ENCODE data around the gene CD209. TPM values are rescaled to one million over a fixed set of nuclear protein-coding genes. Genes with fewer than 3 reads are reported as not detected.

Gene CD209
- total and polyA plus RNA-seq, 7 donors = 1.4 to 12.3 (median 5.4) TPM

GRCh38 chr19:7787602-7788177 lies 40.4 kb upstream of the CD209 start:
- TF ChIP-seq CTCF (IDR thresholded peaks at IDR 0.05) (no peak), EP300 (IDR thresholded peaks at IDR 0.05) (no peak), POLR2AphosphoS5 (IDR thresholded peaks at IDR 0.05) (no peak), POLR2A (IDR thresholded peaks at IDR 0.05) (no peak)
- WGBS, 2 donors = 18 to 20% methylated on average over 22 of the region's 22 CpGs
- Histone ChIP-seq H3K36me3 (no peaks in the 10 kb centered on the region), H3K4me1 (peaks cover 0 to 10% (median 4%) of the 10 kb centered on the region in 4 donors), H3K27me3 (peaks cover 23 to 77% (median 44%) of the 10 kb centered on the region in 3 donors), H3K9me3 (no peaks in the 10 kb centered on the region), H3K27ac (no peak overlapping the region), H3K4me3 (peak overlapping the region in 2 of 4 donors; percentile 9 to 18)
- DNase-seq = no peak
- intact Hi-C loops (cut with DNase I) = no loop called here

GRCh38 chr19:7787141-7787540 lies 39.8 kb upstream of the CD209 start:
- peaks cover 0 to 10% (median 4%) of the 10 kb centered on the region in 4 donors for H3K4me1 ChIP-seq
- peak overlapping the region in 1 of 4 donors; percentile 16 for H3K4me3 ChIP-seq
- TF ChIP-seq POLR2A (IDR thresholded peaks at IDR 0.05) (no peak), CTCF (IDR thresholded peaks at IDR 0.05) (no peak), EP300 (IDR thresholded peaks at IDR 0.05) (no peak), POLR2AphosphoS5 (IDR thresholded peaks at IDR 0.05) (no peak)
- intact Hi-C loops (cut with DNase I) = no loop called here
- no peaks in the 10 kb centered on the region for H3K36me3 ChIP-seq
- H3K27me3 ChIP-seq = peaks cover 23 to 83% (median 44%) of the 10 kb centered on the region in 3 donors
- DNase-seq = peak; percentile 71
- WGBS, 2 donors = 12 to 21% methylated on average over 10 of the region's 10 CpGs
- H3K9me3 ChIP-seq = no peaks in the 10 kb centered on the region
- no peak overlapping the region for H3K27ac ChIP-seq

GRCh38 chr19:7784856-7785255 lies 37.5 kb upstream of the CD209 start:
- Histone ChIP-seq H3K27me3 (peaks cover 23 to 89% (median 41%) of the 10 kb centered on the region in 3 donors), H3K36me3 (no peaks in the 10 kb centered on the region), H3K27ac (no peak overlapping the region), H3K9me3 (no peaks in the 10 kb centered on the region), H3K4me3 (no peak overlapping the region), H3K4me1 (peaks cover 0 to 10% (median 4%) of the 10 kb centered on the region in 4 donors)
- intact Hi-C loops (cut with DNase I) = no loop called here
- no peak for TF ChIP-seq CTCF (IDR thresholded peaks at IDR 0.05)
- no peak for TF ChIP-seq EP300 (IDR thresholded peaks at IDR 0.05)
- TF ChIP-seq POLR2A (IDR thresholded peaks at IDR 0.05) = no peak
- no peak for TF ChIP-seq POLR2AphosphoS5 (IDR thresholded peaks at IDR 0.05)
- no peak for DNase-seq

- no peaks in the 10 kb centered on the region for H3K9me3 ChIP-seq
- no peak for DNase-seq
- intact Hi-C loops (cut with DNase I) = no loop called here
- H3K27ac ChIP-seq = no peak overlapping the region
- TF ChIP-seq EP300 (IDR thresholded peaks at IDR 0.05) (no peak), POLR2AphosphoS5 (IDR thresholded peaks at IDR 0.05) (no peak)
- peaks cover 0 to 8% (median 2%) of the 10 kb centered on the region in 4 donors for H3K4me1 ChIP-seq
- WGBS, 2 donors = 17 to 32% methylated on average over 8 of the region's 8 CpGs
- no peak overlapping the region for H3K4me3 ChIP-seq
- peaks cover 15 to 88% (median 38%) of the 10 kb centered on the region in 3 donors for H3K27me3 ChIP-seq
- H3K36me3 ChIP-seq = no peaks in the 10 kb centered on the region
Measured at GRCh38 chr19:7783991-7784423, 36.7 kb upstream of the CD209 start.

- no peak overlapping the region for H3K4me3 ChIP-seq
- WGBS, 2 donors = 31 to 44% methylated on average over 12 of the region's 12 CpGs
- DNase-seq = no peak
- H3K36me3 ChIP-seq = no peaks in the 10 kb centered on the region
- H3K27me3 ChIP-seq = peaks cover 2 to 60% (median 15%) of the 10 kb centered on the region in 3 donors
- no peaks in the 10 kb centered on the region for H3K9me3 ChIP-seq
- intact Hi-C loops (cut with DNase I) = no loop called here
- no peaks in the 10 kb centered on the region for H3K4me1 ChIP-seq
- no peak overlapping the region for H3K27ac ChIP-seq
- TF ChIP-seq CTCF (IDR thresholded peaks at IDR 0.05) = no peak
- TF ChIP-seq POLR2AphosphoS5 (IDR thresholded peaks at IDR 0.05) = no peak
- TF ChIP-seq POLR2A (IDR thresholded peaks at IDR 0.05) = no peak
- TF ChIP-seq EP300 (IDR thresholded peaks at IDR 0.05) = no peak
Measured at GRCh38 chr19:7781157-7781556, 33.8 kb upstream of the CD209 start.

Data from sigmoid colon (tissue), 7 donors.